SK-N-MC (cell line): ENCODE results near the gene SLC29A1.

Experiments
- EZH2 ChIP-seq: fragments of 200-600 bp; sonication (generic); IDR thresholded peaks from one replicate; pipeline ENCODE4 v1.6.1; 2017; ENCODE audit warnings: antibody characterized with exemption
- FOXP2 ChIP-seq: optimal IDR thresholded peaks from 2 replicates; pipeline ENCODE3; 2011; ENCODE audit warnings: mild to moderate bottlenecking, moderate library complexity; ENCODE audit not compliant: insufficient read depth; ENCODE audit errors: extremely low read length, control extremely low read depth
- POLR2AphosphoS5 ChIP-seq: IDR thresholded peaks from 2 replicates; pipeline ENCODE4 v1.6.1; 2012; ENCODE audit warnings: mild to moderate bottlenecking, low read depth, low read length, borderline replicate concordance

- no peak for TF ChIP-seq EZH2
- no peak for TF ChIP-seq POLR2AphosphoS5
- no peak for TF ChIP-seq FOXP2
Observed at GRCh38 chr6:44268095-44268628, 44.8 kb downstream of the SLC29A1 start.
